PC-3 (cell line): ENCODE data around the gene FANCE.

ENCODE experiments used
- EZH2 ChIP-seq: fragments of 300-600 bp; sonication (generic); IDR thresholded peaks from one replicate; pipeline ENCODE4 v1.6.1; 2017; ENCODE audit warnings: antibody characterized with exemption, mild to moderate bottlenecking, low read length; ENCODE audit not compliant: unreplicated experiment
- EZH2phosphoT487 ChIP-seq: fragments of 300-600 bp; sonication (generic); IDR thresholded peaks from 2 replicates; pipeline ENCODE4 v1.6.1; 2018; ENCODE audit warnings: mild to moderate bottlenecking, antibody characterized with exemption, low read length, borderline replicate concordance

DNA sequence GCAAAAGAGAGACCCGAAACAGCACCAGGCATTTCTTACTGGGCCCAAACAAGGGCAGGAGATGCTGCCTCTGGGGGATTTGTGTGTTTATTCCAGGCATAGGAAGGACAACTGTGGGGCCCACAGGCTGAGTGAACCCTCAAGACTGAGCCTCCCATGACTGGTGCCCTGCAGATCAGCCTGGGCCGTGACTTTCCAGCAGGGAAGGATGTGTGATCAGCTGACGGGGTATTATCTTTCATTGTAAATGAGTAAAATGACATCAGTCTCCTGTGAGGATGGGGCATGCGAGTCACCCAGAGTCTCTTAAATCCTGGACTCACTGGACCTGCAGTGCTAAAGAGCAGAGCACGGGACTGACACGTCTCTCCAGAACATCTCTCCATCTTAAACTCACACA lies 48.6 kb downstream of the FANCE start:
- TF ChIP-seq EZH2 = no peak
- no peak for TF ChIP-seq EZH2phosphoT487
